HFFc6 (cell line): Measurements from ENCODE around the gene HEBP2. TPM values are rescaled to one million over a fixed set of nuclear protein-coding genes. Genes with fewer than 3 reads are reported as not detected.

Source experiments
- DNase-seq: peaks from one replicate; pipeline ENCODE4 v3.0.0-alpha.2; 2018
- H3K27ac Mint-ChIP-seq: 2 replicates; pipeline ENCODE4 v1.8.0; 2020; ENCODE audit warnings: mild to moderate bottlenecking, mixed read lengths
- H3K27me3 Mint-ChIP-seq: 2 replicates; pipeline ENCODE4 v1.8.0; 2021; ENCODE audit warnings: mild to moderate bottlenecking, moderate library complexity, mixed read lengths; ENCODE audit not compliant: insufficient read depth
- H3K36me3 Mint-ChIP-seq: 2 replicates; pipeline ENCODE4 v1.8.0; 2021; ENCODE audit warnings: low read depth, mixed read lengths
- H3K4me1 Mint-ChIP-seq: 2 replicates; pipeline ENCODE4 v1.8.0; 2020; ENCODE audit warnings: low read depth, mixed read lengths
- H3K4me3 Mint-ChIP-seq: 2 replicates; pipeline ENCODE4 v1.8.0; 2020; ENCODE audit warnings: mild to moderate bottlenecking, moderate library complexity, mixed read lengths
- H3K9me3 Mint-ChIP-seq: 2 replicates; pipeline ENCODE4 v1.8.0; 2020; ENCODE audit warnings: mild to moderate bottlenecking, mixed read lengths
- total RNA-seq, 6 experiments: library from RNA; stranded (reverse); fragmentation: NEBNext Ultra II Directional; extraction: Animal tissue kit (Norgen Biotek cat#: 25700); gene quantifications; 2 replicates in 1 of 6; 3 replicates in 5 of 6; pipeline ENCODE4 v1.2.3, GENCODE V29; 2021
- TF ChIP-seq, protein P1 (sequence below): fragments of 200-600 bp; sonication (generic); IDR thresholded peaks from 2 replicates; pipeline ENCODE4 v1.5.0; 2021; ENCODE audit warnings: antibody characterized with exemption, mild to moderate bottlenecking

Gene HEBP2
- total RNA-seq, 6 experiments from 2014 or later: 39.7 to 48.4 (median 44.9) TPM

DNA sequence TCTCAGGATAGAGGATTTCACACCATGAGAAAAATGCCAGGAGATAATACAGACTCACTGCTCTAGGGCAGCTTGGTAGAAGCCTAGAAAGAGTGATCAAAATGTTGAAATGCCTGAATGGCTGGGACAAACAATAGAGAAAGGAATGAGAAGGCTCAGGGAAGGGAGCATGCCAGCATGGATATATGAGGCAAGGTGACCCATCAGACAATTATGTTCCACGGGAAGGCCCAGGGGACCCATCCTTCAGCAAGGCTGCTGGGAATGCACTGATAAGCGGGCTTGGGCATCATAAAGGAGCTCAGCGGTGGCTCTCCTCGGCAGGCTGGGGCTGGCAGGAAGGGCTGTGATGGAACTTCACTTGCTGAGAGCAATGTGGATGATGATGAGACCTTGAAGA, 12.2 kb downstream of the HEBP2 start:
- Mint-ChIP-seq H3K36me3 (peaks cover 16% of the 10 kb centered on the region), H3K27me3 (no peaks in the 10 kb centered on the region; the same call in 1 of the 2 replicates), H3K4me1 (peaks cover 9% of the 10 kb centered on the region), H3K27ac (no peak overlapping the region), H3K9me3 (no peaks in the 10 kb centered on the region), H3K4me3 (no peak overlapping the region)
- no peak for DNase-seq
- TF ChIP-seq, protein P1, sequence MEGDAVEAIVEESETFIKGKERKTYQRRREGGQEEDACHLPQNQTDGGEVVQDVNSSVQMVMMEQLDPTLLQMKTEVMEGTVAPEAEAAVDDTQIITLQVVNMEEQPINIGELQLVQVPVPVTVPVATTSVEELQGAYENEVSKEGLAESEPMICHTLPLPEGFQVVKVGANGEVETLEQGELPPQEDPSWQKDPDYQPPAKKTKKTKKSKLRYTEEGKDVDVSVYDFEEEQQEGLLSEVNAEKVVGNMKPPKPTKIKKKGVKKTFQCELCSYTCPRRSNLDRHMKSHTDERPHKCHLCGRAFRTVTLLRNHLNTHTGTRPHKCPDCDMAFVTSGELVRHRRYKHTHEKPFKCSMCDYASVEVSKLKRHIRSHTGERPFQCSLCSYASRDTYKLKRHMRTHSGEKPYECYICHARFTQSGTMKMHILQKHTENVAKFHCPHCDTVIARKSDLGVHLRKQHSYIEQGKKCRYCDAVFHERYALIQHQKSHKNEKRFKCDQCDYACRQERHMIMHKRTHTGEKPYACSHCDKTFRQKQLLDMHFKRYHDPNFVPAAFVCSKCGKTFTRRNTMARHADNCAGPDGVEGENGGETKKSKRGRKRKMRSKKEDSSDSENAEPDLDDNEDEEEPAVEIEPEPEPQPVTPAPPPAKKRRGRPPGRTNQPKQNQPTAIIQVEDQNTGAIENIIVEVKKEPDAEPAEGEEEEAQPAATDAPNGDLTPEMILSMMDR: no peak

DNA sequence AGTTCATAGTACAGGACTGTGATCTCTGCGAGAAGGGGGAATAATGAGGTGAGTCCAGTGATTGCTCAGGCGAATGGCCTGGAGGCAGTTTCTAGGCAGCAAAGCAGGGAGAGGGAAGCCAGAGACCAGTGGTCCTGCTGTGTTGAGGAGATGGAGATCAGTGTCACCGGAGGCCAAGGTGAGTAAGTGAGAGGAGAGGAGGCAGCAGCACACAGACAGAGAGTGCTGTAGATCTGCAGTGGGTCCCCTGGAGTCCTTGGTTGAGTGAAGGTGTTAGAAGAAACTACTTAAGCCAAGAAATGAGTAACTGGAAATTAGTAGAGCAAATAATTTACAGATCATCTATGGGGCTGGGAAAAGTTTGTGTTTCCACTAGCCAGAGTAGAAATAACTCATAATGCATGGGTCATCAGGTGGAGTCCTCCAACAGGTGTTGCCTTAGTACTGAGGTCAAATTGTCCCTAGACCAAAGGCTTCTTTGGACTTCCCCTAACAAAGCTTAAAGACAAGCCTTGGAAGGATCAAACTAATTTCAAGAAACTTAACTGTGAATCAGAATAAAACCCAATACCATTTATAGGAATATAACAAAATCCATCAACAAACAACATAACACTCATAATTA, 13.6 kb downstream of the HEBP2 start:
- H3K27ac Mint-ChIP-seq: no peak overlapping the region
- no peaks in the 10 kb centered on the region; the same call in 1 of the 2 replicates for H3K27me3 Mint-ChIP-seq
- TF ChIP-seq, protein P1: no peak
- no peaks in the 10 kb centered on the region for H3K4me1 Mint-ChIP-seq
- DNase-seq: no peak
- H3K9me3 Mint-ChIP-seq: no peaks in the 10 kb centered on the region
- peaks cover 10% of the 10 kb centered on the region for H3K36me3 Mint-ChIP-seq
- H3K4me3 Mint-ChIP-seq: no peak overlapping the region

DNA sequence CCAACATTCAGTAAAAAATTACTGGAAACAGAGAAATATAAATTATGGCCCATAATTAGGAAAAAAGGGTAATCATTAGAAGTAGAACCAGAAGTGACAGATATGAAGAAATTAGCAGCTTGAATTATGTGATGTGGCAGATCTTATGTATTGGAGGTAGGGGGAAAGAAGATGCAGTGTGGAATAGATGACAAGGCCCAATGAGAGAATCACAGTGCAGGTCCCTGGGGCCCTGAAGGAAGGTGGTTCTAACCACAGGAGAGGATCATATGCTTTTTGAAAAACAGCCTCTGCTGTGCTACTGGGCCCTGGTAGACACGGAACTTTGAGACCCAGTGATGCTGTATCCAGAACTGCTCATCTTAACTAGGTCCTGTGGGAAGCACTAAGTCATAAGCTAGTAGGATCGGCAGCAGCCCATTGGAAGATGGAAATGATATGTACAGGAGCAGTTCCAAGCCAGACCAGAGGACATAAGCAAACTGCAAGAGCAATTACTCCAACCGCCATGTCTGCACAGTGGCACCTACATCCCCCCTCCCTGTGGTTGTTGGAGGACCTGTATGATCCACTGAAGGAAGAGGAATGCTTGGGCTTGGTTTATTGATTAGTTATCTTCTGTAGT, 14.2 kb downstream of the HEBP2 start:
- Mint-ChIP-seq H3K27ac (no peak overlapping the region), H3K36me3 (peaks cover 8% of the 10 kb centered on the region), H3K9me3 (no peaks in the 10 kb centered on the region), H3K4me3 (no peak overlapping the region), H3K4me1 (peaks cover 4% of the 10 kb centered on the region), H3K27me3 (no peaks in the 10 kb centered on the region; the same call in 1 of the 2 replicates)
- TF ChIP-seq, protein P1: no peak
- DNase-seq: no peak

DNA sequence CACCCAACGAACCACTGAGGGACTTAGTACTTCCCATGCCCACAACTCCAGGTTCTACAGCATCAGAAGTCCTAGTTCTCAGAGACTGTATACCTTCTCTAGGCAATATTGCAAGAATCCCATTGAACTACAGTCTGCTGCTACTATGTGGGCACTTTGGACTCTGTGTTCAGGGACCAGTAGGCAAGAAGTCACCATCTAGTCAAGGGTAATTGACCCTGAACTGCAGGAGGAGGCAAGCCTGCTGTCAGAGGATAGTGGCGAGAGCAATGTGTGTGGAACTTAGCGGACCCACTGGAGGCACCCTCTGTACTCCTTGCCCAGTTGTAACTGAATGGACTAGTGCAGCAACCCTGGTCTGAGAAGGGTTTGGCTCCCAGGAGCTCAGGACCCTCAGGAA, 15.7 kb downstream of the HEBP2 start:
- Mint-ChIP-seq H3K36me3 (no peaks in the 10 kb centered on the region), H3K27me3 (no peaks in the 10 kb centered on the region; the same call in 1 of the 2 replicates), H3K9me3 (no peaks in the 10 kb centered on the region), H3K27ac (no peak overlapping the region), H3K4me3 (no peak overlapping the region), H3K4me1 (peaks cover 8% of the 10 kb centered on the region)
- TF ChIP-seq, protein P1: no peak
- DNase-seq: no peak

DNA sequence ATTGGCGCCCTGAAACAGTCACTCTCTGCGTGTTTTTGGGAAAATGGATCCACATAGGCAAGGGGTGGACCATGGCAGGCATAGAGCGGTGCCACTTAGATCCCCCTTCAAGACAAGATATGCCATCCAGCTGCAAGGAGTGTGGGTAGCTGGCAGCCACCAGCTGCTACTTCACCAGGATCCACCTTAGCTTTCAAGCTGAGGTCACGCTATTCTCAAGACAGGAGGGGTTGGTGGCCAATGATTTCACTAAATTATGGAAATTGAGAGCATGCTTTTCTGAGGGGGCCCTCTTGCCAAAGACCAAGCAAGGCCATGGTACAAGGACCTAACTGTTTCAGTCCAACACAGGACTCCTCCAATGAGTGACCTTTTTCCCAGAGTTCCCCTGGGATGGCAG, 16.3 kb downstream of the HEBP2 start:
- TF ChIP-seq, protein P1: no peak
- Mint-ChIP-seq H3K27ac (no peak overlapping the region), H3K27me3 (no peaks in the 10 kb centered on the region; the same call in 1 of the 2 replicates), H3K36me3 (no peaks in the 10 kb centered on the region), H3K9me3 (no peaks in the 10 kb centered on the region), H3K4me1 (peaks cover 8% of the 10 kb centered on the region), H3K4me3 (no peak overlapping the region)
- DNase-seq: no peak
